HUES48 (cell line): ENCODE measurements around the gene LCLAT1.
A peak's percentile ranks its signal among the peaks of the same experiment; 100 is the strongest.

Experiments
- H3K27ac ChIP-seq: one replicate; pipeline ENCODE4 v1.7.0; 2013; ENCODE audit warnings: low read depth, low read length, inconsistent platforms
- H3K27me3 ChIP-seq: 2 replicates; pipeline ENCODE4 v1.6.1; 2013; ENCODE audit warnings: mild to moderate bottlenecking, low read length; ENCODE audit not compliant: control insufficient read depth, insufficient read depth
- H3K36me3 ChIP-seq: 2 replicates; pipeline ENCODE4 v1.6.1; 2013; ENCODE audit warnings: low read length; ENCODE audit not compliant: control insufficient read depth, insufficient read depth
- H3K4me1 ChIP-seq: 2 replicates; pipeline ENCODE4 v1.6.1; 2013; ENCODE audit warnings: mild to moderate bottlenecking, low read length; ENCODE audit not compliant: control insufficient read depth, insufficient read depth
- H3K4me3 ChIP-seq: 2 replicates; pipeline ENCODE4 v1.5.1; 2013; ENCODE audit warnings: mild to moderate bottlenecking, low read depth, low read length
- H3K9ac ChIP-seq: 2 replicates; pipeline ENCODE4 v1.6.1; 2013; ENCODE audit warnings: mild to moderate bottlenecking, low read depth, low read length, moderate library complexity
- H3K9me3 ChIP-seq: 2 replicates; pipeline ENCODE4 v1.6.1; 2013; ENCODE audit warnings: low read length; ENCODE audit not compliant: control insufficient read depth, insufficient read depth

The LCLAT1 gene

DNA sequence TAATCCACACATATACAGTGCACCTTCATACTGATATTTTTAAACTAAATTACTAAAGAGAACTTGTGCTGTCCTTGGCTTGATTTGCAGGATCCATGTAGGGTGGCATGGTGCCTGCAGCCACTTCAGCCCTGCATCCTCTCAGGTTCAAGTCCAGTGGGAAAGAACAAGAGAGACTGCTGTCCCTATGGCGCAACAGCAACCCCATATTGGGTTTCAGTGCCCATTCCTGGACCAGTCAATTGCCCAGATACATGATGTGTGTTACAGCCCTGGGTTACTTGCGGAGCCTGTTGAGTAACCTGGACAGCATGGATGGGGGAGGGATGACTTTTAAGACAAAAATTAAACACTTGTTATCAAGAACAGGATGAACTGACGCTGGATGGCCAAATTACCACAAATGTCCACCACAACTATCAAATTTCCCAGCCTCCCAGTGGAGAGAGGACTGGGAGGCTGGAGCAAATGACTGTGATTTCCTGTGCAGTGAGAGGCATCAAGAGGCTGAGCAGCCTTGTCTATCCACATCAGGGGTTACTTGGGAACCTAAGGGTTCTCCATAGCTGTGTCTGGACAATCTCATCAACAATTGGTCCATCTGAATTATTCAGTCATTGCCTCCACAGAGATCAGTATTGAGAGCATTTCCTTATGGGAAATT is 198.2 kb downstream of the LCLAT1 start:
- Histone ChIP-seq H3K27me3 (no peaks in the 10 kb centered on the region), H3K4me1 (no peaks in the 10 kb centered on the region), H3K9ac (no peak overlapping the region), H3K36me3 (peaks cover 11% of the 10 kb centered on the region), H3K9me3 (no peaks in the 10 kb centered on the region), H3K27ac (no peak overlapping the region), H3K4me3 (no peak overlapping the region)

- H3K4me3 ChIP-seq = no peak overlapping the region
- no peaks in the 10 kb centered on the region for H3K9me3 ChIP-seq
- H3K27ac ChIP-seq = no peak overlapping the region
- H3K27me3 ChIP-seq = no peaks in the 10 kb centered on the region
- H3K4me1 ChIP-seq = no peaks in the 10 kb centered on the region
- peaks cover 6% of the 10 kb centered on the region for H3K36me3 ChIP-seq
- no peak overlapping the region for H3K9ac ChIP-seq
These were observed 198.7 kb downstream of the LCLAT1 start for GRCh38 chr2:30645745-30646119.

- H3K9me3 ChIP-seq = no peaks in the 10 kb centered on the region
- no peak overlapping the region for H3K27ac ChIP-seq
- no peaks in the 10 kb centered on the region for H3K36me3 ChIP-seq
- no peak overlapping the region for H3K9ac ChIP-seq
- peaks cover 13% of the 10 kb centered on the region for H3K4me1 ChIP-seq
- no peaks in the 10 kb centered on the region for H3K27me3 ChIP-seq
- H3K4me3 ChIP-seq = no peak overlapping the region
These were observed 200.9 kb downstream of the LCLAT1 start for GRCh38 chr2:30647752-30648457.

- H3K27ac ChIP-seq = no peak overlapping the region
These were observed 202.2 kb downstream of the LCLAT1 start for GRCh38 chr2:30649278-30649677.

DNA sequence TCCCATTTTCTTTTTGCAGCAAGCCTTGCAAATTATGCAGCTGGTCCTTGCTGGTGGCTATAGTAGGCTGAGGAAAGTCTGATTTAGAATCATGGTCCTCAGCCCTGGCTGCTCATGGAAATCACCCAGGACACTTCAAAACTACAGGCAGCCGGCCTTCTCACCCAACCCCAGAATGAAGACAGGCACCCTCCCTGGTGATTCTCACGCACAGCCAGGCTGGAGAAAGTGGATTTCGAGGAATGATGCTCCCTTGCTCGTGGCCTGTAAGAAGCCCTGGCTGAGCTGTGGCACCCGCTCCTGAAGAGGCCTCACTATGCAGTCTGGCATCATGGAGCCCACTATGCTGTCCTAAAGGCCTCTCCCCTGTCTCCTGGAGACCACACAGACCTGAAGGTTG is 202.8 kb downstream of the LCLAT1 start:
- H3K27me3 ChIP-seq = peaks cover 7% of the 10 kb centered on the region; the same call in 1 of the 2 replicates
- no peak overlapping the region for H3K9ac ChIP-seq
- peaks cover 13% of the 10 kb centered on the region for H3K4me1 ChIP-seq
- no peak overlapping the region for H3K27ac ChIP-seq
- H3K9me3 ChIP-seq = no peaks in the 10 kb centered on the region
- no peak overlapping the region for H3K4me3 ChIP-seq
- H3K36me3 ChIP-seq = no peaks in the 10 kb centered on the region

More at GRCh38 chr2:30649278-30649677, 202.2 kb downstream of the LCLAT1 start:
- H3K4me1 ChIP-seq = peaks cover 13% of the 10 kb centered on the region
- no peaks in the 10 kb centered on the region for H3K36me3 ChIP-seq
- H3K9me3 ChIP-seq = no peaks in the 10 kb centered on the region
- H3K9ac ChIP-seq = no peak overlapping the region
- H3K4me3 ChIP-seq = no peak overlapping the region
- H3K27me3 ChIP-seq = peaks cover 7% of the 10 kb centered on the region; the same call in 1 of the 2 replicates

DNA sequence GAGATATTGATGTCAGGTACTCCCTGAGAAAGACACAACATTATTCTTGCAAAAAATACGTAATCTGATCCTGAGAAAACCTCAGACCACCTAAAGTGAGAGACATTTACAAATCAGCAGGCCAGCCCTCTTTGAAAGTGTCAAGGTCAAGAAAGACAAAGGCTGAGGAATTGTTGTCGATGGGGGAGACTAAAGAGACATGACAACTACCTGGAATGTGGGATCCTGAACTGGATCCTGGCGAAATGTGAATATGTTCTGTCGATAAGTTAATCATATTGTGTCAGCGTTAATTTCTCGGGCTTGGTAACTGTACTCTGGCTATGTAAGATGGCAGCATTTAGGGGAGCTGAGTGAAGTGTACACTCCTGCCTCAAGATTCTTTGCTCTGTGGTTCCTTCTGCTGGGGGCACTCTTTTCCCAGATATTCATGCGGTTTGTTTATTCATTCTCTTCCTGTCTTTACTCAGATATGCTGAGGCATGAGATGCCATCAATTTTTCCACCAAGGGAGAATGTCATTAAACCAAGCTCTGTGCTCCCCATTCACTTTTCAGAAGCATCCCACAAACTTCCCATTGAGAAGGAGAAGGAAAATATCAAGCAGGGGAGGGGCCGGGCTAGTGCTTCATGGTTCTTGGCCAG is 205.3 kb downstream of the LCLAT1 start:
- Histone ChIP-seq H3K4me3 (0 out of 2 replicates have a peak overlapping the region, but pooled peaks have one; percentile 20), H3K9me3 (no peaks in the 10 kb centered on the region), H3K36me3 (no peaks in the 10 kb centered on the region), H3K27me3 (peaks cover 7% of the 10 kb centered on the region; the same call in 1 of the 2 replicates), H3K9ac (no peak overlapping the region), H3K27ac (peak overlapping the region; percentile 51), H3K4me1 (peaks cover 13% of the 10 kb centered on the region)

DNA sequence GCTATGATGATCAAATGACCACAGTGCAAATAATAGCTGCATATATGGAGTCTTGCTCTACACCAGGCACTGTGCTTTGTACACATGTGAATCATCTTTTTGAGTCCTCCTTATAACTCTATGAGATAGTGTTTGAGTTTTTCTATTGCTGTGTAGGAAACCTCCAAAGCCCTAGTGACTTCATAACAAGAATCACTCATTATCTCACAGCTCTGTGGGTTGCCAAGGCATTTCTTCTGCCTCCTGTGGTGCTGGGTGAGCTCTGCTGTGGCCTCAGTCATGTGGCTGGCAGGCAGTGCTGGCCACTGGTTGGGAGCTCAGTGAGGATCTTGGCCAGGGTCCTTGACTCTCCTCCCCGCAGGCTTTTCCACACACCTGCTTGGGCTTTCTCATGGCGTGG is 206.8 kb downstream of the LCLAT1 start:
- Histone ChIP-seq H3K27me3 (peaks cover 7% of the 10 kb centered on the region; the same call in 1 of the 2 replicates), H3K27ac (no peak overlapping the region), H3K9ac (no peak overlapping the region), H3K36me3 (no peaks in the 10 kb centered on the region), H3K4me3 (no peak overlapping the region), H3K9me3 (no peaks in the 10 kb centered on the region), H3K4me1 (peaks cover 13% of the 10 kb centered on the region)

DNA sequence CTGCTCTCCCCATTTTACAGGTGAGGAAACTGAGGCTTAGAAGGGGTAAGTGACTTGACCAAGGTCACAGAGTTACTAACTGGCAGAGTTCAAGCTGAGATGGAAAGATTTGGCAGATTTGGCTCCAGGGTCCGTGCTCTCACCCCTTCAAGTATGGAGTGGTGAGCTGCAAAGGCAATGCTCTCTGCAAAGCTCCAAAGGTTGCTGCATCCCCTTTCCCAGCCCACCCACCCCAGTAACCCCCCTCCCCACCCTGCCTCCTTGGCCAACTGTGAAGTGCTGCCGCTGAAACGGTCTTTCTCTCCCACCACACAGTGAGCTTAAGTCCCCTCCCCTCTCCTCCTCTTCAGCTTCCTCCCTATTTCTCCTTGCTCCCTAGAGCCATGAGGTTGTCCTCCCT is 207.4 kb downstream of the LCLAT1 start:
- Histone ChIP-seq H3K27ac (no peak overlapping the region), H3K4me3 (no peak overlapping the region), H3K36me3 (no peaks in the 10 kb centered on the region), H3K9me3 (no peaks in the 10 kb centered on the region), H3K27me3 (peaks cover 7% of the 10 kb centered on the region; the same call in 1 of the 2 replicates), H3K4me1 (peaks cover 13% of the 10 kb centered on the region), H3K9ac (no peak overlapping the region)

GRCh38 chr2:30655211-30655610 is 208.2 kb downstream of the LCLAT1 start:
- no peak overlapping the region for H3K9ac ChIP-seq
- no peaks in the 10 kb centered on the region for H3K9me3 ChIP-seq
- no peaks in the 10 kb centered on the region for H3K36me3 ChIP-seq
- H3K27me3 ChIP-seq = peaks cover 7% of the 10 kb centered on the region; the same call in 1 of the 2 replicates
- H3K27ac ChIP-seq = no peak overlapping the region
- H3K4me3 ChIP-seq = no peak overlapping the region
- peaks cover 13% of the 10 kb centered on the region for H3K4me1 ChIP-seq

GRCh38 chr2:30655660-30656059 is 208.6 kb downstream of the LCLAT1 start:
- no peak overlapping the region for H3K4me3 ChIP-seq
- no peaks in the 10 kb centered on the region for H3K36me3 ChIP-seq
- no peak overlapping the region for H3K27ac ChIP-seq
- H3K27me3 ChIP-seq = peaks cover 7% of the 10 kb centered on the region; the same call in 1 of the 2 replicates
- H3K9ac ChIP-seq = no peak overlapping the region
- no peaks in the 10 kb centered on the region for H3K9me3 ChIP-seq
- H3K4me1 ChIP-seq = peaks cover 13% of the 10 kb centered on the region

DNA sequence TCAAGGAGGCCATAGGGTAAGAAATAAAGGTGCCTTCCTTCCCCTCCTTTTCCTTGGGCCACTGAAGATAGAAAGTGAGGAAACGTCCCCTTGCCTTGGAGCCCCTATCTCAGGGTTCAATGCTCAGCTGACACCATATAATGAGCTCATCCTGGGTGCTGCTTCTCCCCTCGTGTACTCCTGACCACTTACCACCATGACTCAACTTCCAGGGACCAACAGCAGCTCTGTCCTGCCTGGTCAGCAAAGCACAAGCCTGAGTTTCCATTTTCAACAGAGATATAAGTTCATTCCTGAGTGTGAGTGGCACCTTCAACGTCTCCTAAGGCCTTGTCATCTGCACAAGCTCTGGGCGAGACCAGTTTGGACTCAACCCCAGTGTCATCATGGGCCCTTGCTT is 209.0 kb downstream of the LCLAT1 start:
- no peak overlapping the region for H3K4me3 ChIP-seq
- no peak overlapping the region for H3K27ac ChIP-seq
- peaks cover 13% of the 10 kb centered on the region for H3K4me1 ChIP-seq
- H3K27me3 ChIP-seq = peaks cover 7% of the 10 kb centered on the region; the same call in 1 of the 2 replicates
- no peak overlapping the region for H3K9ac ChIP-seq
- H3K9me3 ChIP-seq = no peaks in the 10 kb centered on the region
- no peaks in the 10 kb centered on the region for H3K36me3 ChIP-seq
